Peyer's patch (tissue), 4 donors: Measurements from ENCODE around the gene DOCK4.

Experiments used
- CTCF ChIP-seq, 6 experiments: fragments of 450-650 bp in 4 of 6; fragments of 200-600 bp in 2 of 6; sonication (generic) in 1 of 6; IDR thresholded peaks; one replicate each; pipeline ENCODE4 v1.5.1; 2017 to 2019; ENCODE audit warnings: antibody characterized with exemption in 6 of 6, mild to moderate bottlenecking in 3 of 6, moderate library complexity in 1 of 6
- POLR2A ChIP-seq, 2 donors: fragments of 450-650 bp; IDR thresholded peaks; one replicate each; pipeline ENCODE4 v1.5.1; 2017; ENCODE audit warnings: antibody characterized with exemption in 2 of 2, mild to moderate bottlenecking in 2 of 2, moderate library complexity in 2 of 2

- TF ChIP-seq CTCF (IDR thresholded peaks at IDR 0.05) = no peak
- no peak for TF ChIP-seq POLR2A (IDR thresholded peaks at IDR 0.05)
These were observed 62.6 kb downstream of the DOCK4 start for GRCh38 chr7:112143582-112143981.
